B cell (primary cell): ENCODE measurements around the gene AMIGO2.

Source experiments
- CTCF ChIP-seq: fragments of 200-600 bp; IDR thresholded peaks from one replicate; pipeline ENCODE4 v1.8.0; 2022; ENCODE audit warnings: antibody characterized with exemption, mild to moderate bottlenecking
- EZH2 ChIP-seq: IDR thresholded peaks from 2 replicates; pipeline ENCODE4 v1.6.1; 2012; ENCODE audit warnings: borderline replicate concordance, low read depth, mild to moderate bottlenecking, moderate library complexity, low read length; ENCODE audit not compliant: insufficient read depth, poor library complexity, severe bottlenecking

- TF ChIP-seq CTCF = no peak
- TF ChIP-seq EZH2 = no peak
Measured at GRCh38 chr12:47094804-47095203, 15.0 kb upstream of the AMIGO2 start.
